Gastroesophageal sphincter (tissue), 4 donors: ENCODE measurements around the gene ARHGEF17. TPM values are rescaled to one million over a fixed set of nuclear protein-coding genes. Genes with fewer than 3 reads are reported as not detected.

Experiments used
- ATAC-seq: fragments of 150-250 bp; one replicate; pipeline ENCODE4 v1.9.1; 2016; ENCODE audit warnings: mild to moderate bottlenecking, moderate library complexity
- H3K27ac ChIP-seq, 4 donors: fragments of 200-600 bp; sonication (generic) in 3 of 4; 1 replicate in 3 of 4; 2 replicates in 1 of 4; pipeline ENCODE4 v1.5.1; 2016 to 2019
- H3K27me3 ChIP-seq: fragments of 200-600 bp; sonication (generic); one replicate; pipeline ENCODE4 v1.5.1; 2019
- H3K36me3 ChIP-seq, 2 donors: fragments of 200-600 bp; sonication (generic); one replicate each; pipeline ENCODE4 v1.5.1; 2019; ENCODE audit warnings: control low read depth in 1 of 2
- H3K4me1 ChIP-seq, 3 donors: fragments of 200-600 bp; sonication (generic); 1 replicate in 2 of 3; 2 replicates in 1 of 3; pipeline ENCODE4 v1.5.1; 2016 to 2019; ENCODE audit warnings: control low read depth in 2 of 3
- H3K4me3 ChIP-seq, 2 donors: fragments of 200-600 bp; sonication (generic); one replicate each; pipeline ENCODE4 v1.5.1; 2019; ENCODE audit warnings: mild to moderate bottlenecking in 1 of 2, moderate library complexity in 1 of 2
- H3K9me3 ChIP-seq, 3 donors: fragments of 200-600 bp; sonication (generic); one replicate each; pipeline ENCODE4 v1.5.1; 2017 to 2019; ENCODE audit warnings: control low read depth in 2 of 3
- EP300 ChIP-seq: sonication (generic); formaldehyde crosslinking; IDR thresholded peaks from one replicate; pipeline ENCODE4 v1.6.1; 2017; ENCODE audit warnings: antibody characterized with exemption, mild to moderate bottlenecking
- POLR2A ChIP-seq, 2 donors: fragments of 450-650 bp; IDR thresholded peaks; one replicate each; pipeline ENCODE4 v1.6.1; 2017; ENCODE audit warnings: antibody characterized with exemption in 2 of 2, mild to moderate bottlenecking in 2 of 2, moderate library complexity in 1 of 2
- POLR2AphosphoS5 ChIP-seq: sonication (generic); formaldehyde crosslinking; IDR thresholded peaks from one replicate; pipeline ENCODE4 v1.6.1; 2017; ENCODE audit warnings: antibody characterized with exemption
- WGBS, 2 donors: methylation state at CpG; one replicate each; pipeline ENCODE4 v1.1.5; 2018; ENCODE audit warnings: low coverage in 1 of 2; 5-methylcytosine and 5-hydroxymethylcytosine counted together
- total RNA-seq, 4 donors: library from RNA; depleted of rRNA; stranded (reverse); fragments of >200 nt; gene quantifications; one replicate each; pipeline ENCODE4 v1.1.0, GENCODE V29; 2016
- TF ChIP-seq, protein P1 (sequence below), 4 experiments: fragments of 200-600 bp in 2 of 4; fragments of 450-650 bp in 2 of 4; sonication (generic) in 1 of 4; IDR thresholded peaks; one replicate each; pipeline ENCODE4 v1.5.1; 2017 to 2019; ENCODE audit warnings: antibody characterized with exemption in 4 of 4, mild to moderate bottlenecking in 2 of 4, moderate library complexity in 2 of 4

Gene ARHGEF17
- total RNA-seq, 4 donors from 2014 or later: 52.5 to 169 (median 84.4) TPM

DNA sequence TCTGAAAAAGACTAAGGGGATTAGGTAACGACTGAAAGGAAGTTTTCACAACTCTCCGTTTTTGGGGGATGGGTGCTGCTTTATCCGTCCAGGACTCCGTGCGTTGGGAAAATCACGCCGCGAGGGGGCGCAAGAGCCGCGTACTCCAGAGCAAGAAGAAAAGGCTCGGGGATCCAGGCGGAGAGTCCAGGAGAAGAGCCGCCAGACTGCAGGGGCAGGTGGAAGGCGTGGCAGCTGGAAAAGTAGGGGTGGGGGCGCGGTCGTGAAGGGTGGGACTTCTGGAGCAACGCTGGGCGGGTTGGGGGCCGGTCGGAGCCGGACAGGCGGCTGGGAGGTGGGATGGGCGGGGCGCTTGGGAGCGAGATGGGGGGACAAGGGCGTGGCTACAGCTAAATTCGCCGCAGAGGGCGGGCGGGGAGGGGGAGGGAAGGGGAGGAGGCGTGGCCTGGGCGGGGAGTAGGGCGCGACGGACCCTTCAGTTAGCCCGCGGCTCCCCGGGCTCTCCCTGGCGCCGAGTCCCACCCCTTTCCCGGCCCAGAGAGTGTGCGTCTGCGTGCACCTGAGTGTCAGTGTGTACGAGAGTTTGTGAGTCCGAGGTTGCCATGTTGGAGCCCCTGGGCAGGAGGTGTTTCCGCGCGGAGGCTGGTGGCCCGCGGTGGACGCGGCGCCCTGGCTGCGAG lies 613 bp upstream of the ARHGEF17 start:
- WGBS, 2 donors: 0% methylated on average over 1 to 15 of the region's 56 CpGs
- ATAC-seq: peak; percentile 72
- Histone ChIP-seq H3K36me3 (peaks cover 0 to 8% of the 10 kb centered on the region in 2 donors), H3K9me3 (no peaks in the 10 kb centered on the region), H3K27me3 (no peaks in the 10 kb centered on the region), H3K27ac (peak overlapping the region; percentile 96 to 99 (median 98)), H3K4me1 (peaks cover 0 to 55% (median 17%) of the 10 kb centered on the region in 3 donors), H3K4me3 (peak overlapping the region; percentile 62 to 89)
- TF ChIP-seq POLR2A (IDR thresholded peaks at IDR 0.05): no peak
- TF ChIP-seq, protein P1, sequence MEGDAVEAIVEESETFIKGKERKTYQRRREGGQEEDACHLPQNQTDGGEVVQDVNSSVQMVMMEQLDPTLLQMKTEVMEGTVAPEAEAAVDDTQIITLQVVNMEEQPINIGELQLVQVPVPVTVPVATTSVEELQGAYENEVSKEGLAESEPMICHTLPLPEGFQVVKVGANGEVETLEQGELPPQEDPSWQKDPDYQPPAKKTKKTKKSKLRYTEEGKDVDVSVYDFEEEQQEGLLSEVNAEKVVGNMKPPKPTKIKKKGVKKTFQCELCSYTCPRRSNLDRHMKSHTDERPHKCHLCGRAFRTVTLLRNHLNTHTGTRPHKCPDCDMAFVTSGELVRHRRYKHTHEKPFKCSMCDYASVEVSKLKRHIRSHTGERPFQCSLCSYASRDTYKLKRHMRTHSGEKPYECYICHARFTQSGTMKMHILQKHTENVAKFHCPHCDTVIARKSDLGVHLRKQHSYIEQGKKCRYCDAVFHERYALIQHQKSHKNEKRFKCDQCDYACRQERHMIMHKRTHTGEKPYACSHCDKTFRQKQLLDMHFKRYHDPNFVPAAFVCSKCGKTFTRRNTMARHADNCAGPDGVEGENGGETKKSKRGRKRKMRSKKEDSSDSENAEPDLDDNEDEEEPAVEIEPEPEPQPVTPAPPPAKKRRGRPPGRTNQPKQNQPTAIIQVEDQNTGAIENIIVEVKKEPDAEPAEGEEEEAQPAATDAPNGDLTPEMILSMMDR (IDR thresholded peaks at IDR 0.05): peak in 3 of 4 experiments; percentile 93 to 98 (median 97)
- peak; percentile 16 for TF ChIP-seq POLR2AphosphoS5
- no peak for TF ChIP-seq EP300

DNA sequence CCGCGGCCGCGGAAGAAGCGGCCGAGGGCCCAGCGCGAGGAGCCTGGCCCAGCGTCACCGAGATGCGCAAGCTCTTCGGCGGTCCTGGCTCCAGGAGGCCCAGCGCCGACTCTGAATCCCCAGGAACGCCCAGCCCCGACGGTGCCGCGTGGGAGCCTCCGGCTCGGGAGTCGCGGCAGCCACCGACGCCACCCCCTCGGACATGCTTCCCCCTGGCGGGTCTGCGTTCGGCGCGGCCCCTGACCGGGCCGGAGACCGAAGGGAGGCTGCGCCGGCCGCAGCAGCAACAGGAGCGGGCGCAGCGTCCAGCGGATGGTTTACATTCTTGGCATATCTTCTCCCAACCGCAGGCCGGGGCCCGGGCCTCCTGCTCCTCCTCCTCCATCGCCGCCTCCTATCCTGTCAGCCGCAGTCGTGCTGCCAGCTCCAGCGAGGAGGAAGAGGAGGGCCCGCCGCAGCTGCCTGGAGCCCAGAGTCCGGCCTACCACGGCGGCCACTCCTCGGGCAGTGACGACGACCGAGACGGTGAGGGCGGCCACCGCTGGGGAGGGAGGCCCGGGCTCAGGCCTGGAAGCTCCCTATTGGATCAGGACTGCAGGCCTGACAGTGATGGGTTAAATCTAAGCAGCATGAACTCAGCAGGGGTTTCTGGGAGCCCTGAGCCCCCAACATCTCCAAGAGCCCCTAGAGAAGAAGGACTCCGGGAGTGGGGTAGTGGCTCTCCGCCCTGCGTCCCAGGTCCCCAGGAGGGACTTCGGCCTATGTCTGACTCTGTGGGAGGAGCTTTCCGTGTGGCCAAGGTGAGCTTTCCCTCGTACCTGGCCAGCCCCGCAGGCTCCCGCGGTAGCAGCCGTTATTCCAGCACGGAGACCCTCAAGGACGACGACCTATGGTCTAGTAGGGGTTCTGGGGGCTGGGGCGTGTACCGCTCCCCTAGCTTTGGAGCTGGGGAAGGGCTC lies 1.2 kb downstream of the ARHGEF17 start:
- Histone ChIP-seq H3K9me3 (no peaks in the 10 kb centered on the region), H3K4me3 (peak overlapping the region; percentile 62 to 89), H3K36me3 (peaks cover 0 to 8% of the 10 kb centered on the region in 2 donors), H3K27ac (peak overlapping the region; percentile 96 to 99 (median 98)), H3K27me3 (no peaks in the 10 kb centered on the region), H3K4me1 (peaks cover 0 to 73% (median 30%) of the 10 kb centered on the region in 3 donors)
- TF ChIP-seq EP300 (no peak), POLR2A (IDR thresholded peaks at IDR 0.05) (peak; percentile 80 to 86), POLR2AphosphoS5 (peak; percentile 91)
- TF ChIP-seq, protein P1 (IDR thresholded peaks at IDR 0.05): peak in 1 of 4 experiments; percentile 12
- no CpG with 5 or more reads among the region's 78 CpGs for WGBS, 2 donors
- ATAC-seq: peak; percentile 84

DNA sequence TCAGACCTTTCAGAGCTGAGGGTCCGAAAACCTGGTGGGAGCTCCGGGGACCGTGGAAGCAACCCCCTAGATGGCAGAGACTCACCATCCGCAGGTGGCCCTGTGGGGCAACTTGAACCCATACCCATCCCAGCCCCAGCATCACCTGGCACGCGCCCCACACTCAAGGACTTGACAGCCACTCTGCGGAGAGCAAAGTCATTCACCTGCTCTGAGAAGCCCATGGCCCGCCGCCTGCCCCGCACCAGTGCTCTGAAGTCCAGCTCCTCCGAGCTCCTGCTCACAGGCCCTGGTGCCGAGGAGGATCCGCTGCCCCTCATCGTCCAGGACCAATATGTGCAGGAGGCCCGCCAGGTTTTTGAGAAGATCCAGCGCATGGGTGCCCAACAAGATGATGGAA lies 2.0 kb downstream of the ARHGEF17 start:
- WGBS, 2 donors: 20% methylated on average over 1 of the region's 16 CpGs; no CpG with 5 or more reads in 1 of the 2 donors
- Histone ChIP-seq H3K9me3 (no peaks in the 10 kb centered on the region), H3K27me3 (no peaks in the 10 kb centered on the region), H3K36me3 (peaks cover 0 to 8% of the 10 kb centered on the region in 2 donors), H3K27ac (peak overlapping the region; percentile 96 to 99 (median 98)), H3K4me3 (peak overlapping the region; percentile 62 to 89), H3K4me1 (peaks cover 0 to 81% (median 38%) of the 10 kb centered on the region in 3 donors)
- no peak for TF ChIP-seq POLR2A (IDR thresholded peaks at IDR 0.05)
- TF ChIP-seq POLR2AphosphoS5: no peak
- TF ChIP-seq, protein P1 (IDR thresholded peaks at IDR 0.05): no peak
- no peak for TF ChIP-seq EP300
- no peak for ATAC-seq

DNA sequence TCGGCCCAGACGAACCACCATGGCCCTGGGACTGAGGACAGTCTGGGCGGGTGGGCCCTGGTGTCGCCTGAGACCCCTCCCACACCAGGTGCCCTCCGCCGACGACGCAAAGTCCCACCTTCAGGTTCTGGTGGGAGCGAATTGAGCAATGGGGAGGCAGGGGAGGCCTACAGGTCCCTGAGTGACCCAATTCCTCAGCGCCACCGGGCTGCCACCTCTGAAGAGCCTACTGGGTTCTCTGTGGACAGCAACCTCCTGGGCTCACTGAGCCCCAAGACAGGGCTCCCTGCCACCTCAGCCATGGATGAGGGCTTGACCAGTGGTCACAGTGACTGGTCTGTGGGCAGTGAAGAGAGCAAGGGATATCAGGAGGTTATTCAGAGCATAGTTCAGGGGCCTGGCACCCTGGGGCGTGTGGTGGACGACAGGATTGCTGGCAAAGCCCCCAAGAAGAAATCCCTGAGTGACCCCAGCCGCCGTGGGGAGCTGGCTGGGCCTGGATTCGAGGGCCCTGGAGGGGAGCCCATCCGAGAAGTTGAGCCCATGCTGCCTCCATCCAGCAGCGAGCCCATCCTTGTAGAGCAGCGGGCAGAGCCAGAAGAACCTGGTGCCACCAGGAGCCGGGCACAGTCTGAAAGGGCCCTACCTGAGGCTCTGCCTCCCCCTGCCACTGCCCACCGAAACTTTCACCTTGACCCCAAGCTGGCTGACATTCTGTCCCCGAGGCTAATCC lies 2.8 kb downstream of the ARHGEF17 start:
- H3K9me3 ChIP-seq: no peaks in the 10 kb centered on the region
- WGBS, 2 donors: 0% methylated on average over 1 of the region's 22 CpGs; no CpG with 5 or more reads in 1 of the 2 donors
- H3K36me3 ChIP-seq: peaks cover 0 to 8% of the 10 kb centered on the region in 2 donors
- no peak for ATAC-seq
- peaks cover 0 to 89% (median 46%) of the 10 kb centered on the region in 3 donors for H3K4me1 ChIP-seq
- H3K27ac ChIP-seq: peak overlapping the region; percentile 96 to 99 (median 98)
- TF ChIP-seq POLR2A (IDR thresholded peaks at IDR 0.05) (no peak), POLR2AphosphoS5 (no peak), EP300 (no peak)
- TF ChIP-seq, protein P1 (IDR thresholded peaks at IDR 0.05): no peak
- no peaks in the 10 kb centered on the region for H3K27me3 ChIP-seq
- peak overlapping the region; percentile 62 to 89 for H3K4me3 ChIP-seq
